ENCODE data around the gene STARD4. TPM values are rescaled to one million over a fixed set of nuclear protein-coding genes. Genes with fewer than 3 reads are reported as not detected.
A peak's percentile ranks its signal among the peaks of the same experiment; 100 is the strongest.

Gene STARD4
- total RNA-seq, 1 experiment from 2014 or later: 44.5 TPM

GRCh38 chr5:111472096-111472495, 40.2 kb downstream of the STARD4 start:
- DNase-seq (ENCODE audit: low read depth): no peak

DNA sequence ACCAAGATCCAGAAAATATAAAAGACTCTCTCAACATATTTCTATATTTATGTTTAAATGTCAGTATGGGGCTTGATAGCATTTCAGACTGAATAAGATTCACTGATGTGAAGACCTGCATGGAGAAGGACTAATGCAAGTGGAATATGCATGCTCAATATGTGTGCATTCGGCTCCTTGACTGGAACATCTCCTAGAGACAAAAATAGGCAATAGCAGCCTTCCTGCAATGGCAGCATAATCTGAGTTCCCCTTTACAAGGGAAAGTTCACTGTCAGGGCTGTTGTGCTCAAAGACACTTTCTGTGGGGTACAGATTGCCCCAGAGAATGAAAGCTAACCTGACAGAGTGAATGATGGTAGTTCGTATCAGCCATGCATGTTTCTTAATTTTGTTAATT, 42.4 kb downstream of the STARD4 start:
- DNase-seq (ENCODE audit: low read depth): no peak

DNA sequence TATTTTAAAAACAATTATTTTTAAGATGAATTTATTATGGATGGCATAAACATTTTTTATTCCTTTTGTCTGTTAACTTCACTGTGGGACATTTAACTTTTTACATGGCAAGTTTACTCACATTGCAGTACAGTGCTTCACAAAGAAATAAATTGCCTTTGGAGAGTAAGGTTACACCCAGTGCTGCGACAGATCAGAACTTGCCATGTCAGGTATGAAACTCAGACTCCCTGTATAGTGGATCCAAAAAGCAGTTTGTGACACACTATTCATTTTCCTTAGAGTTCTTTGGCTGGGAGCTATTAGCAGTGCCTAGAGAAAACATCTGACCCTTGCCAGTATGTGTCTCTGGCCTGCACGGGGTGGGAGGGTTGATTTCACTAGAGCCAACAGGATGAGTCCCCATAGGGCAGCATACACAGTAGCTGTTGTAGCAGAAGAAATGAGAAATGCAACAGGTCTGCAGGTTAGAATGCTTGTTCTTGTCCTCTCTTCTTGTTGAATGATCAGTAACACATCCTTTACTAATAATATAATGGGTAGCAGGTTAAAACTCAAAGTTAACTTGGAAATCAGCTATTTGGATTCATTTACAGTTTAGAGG, 42.9 kb downstream of the STARD4 start:
- no peak for DNase-seq (ENCODE audit: low read depth)

DNA sequence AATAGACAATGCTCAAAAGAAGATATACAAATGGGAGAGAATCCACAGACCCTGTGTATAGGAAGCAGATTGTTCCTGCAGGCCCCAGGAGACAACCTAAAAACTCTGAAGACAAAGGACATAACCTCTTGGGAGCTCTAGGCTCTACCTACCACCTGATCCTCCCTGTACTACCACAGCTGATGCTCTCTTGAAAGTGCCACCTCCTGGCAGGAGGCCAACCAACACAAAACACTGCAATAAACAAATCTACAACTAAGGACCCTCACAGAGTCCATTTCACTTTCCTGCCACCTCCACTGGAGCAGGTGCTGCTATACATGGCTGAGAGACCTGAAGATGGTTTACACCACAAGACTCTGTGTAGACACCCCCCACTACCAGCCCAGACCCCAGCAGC, 49.0 kb downstream of the STARD4 start:
- DNase-seq (ENCODE audit: low read depth): no peak

DNA sequence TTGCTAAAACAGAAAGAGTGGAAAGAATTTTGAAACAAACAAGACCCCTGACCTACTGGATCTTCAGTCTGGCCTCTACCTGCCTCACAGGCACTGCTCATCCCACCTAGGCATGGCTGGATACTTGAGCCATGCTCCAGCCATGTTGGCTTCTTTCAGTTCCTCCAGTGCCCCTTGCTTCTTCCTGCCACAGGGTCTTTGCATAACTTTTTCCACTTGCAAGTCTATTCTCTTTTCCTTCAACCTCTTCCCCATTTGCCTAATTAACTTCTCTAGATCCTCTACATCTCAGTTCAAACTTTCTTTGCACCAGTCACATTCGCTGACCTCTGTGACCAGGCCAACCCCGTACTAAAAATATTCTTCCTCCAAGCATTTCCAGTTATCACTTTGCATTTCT, 50.4 kb downstream of the STARD4 start:
- DNase-seq (ENCODE audit: low read depth): no peak

DNA sequence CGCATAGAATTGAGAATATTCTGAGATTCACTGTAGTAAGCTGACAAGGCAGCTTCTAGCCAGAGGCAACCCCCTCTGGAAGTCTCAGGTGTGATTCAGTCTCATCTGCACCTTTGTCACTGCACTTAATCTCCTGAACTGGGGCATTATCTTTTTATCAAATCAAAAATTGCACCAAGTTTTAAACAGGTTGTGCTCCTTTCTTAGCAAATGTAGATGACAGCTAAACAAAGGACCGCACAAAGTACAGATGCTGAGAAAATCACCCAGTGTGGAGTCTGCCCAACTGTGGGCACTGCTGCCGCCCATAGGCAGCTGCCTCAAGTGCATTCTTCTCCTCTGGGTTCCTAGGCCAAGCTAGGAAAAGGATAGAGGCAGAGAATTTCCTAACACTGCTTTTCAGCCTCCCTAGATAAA, 51.1 kb downstream of the STARD4 start:
- peak; percentile 32 for DNase-seq (ENCODE audit: low read depth)

DNA sequence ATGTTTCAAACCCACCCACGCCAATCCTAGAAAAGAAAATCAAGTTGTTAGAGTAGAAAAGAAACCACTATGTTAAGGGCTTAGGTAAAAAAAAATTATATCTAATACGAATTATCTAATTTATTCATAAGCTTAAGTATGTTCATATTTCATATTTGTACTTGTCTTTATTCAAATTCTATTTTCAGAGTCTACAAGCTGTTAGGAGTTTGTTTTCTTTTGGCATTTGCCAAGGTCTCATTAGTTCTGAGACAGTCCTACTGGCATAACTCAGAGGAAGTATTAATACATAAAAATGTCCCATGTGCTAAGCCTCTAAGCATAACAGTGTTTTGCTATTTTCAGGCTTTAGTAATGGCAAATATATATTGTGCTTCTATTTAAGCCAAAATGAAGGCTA, 57.6 kb downstream of the STARD4 start:
- DNase-seq (ENCODE audit: low read depth): no peak

GRCh38 chr5:111454198-111454622, 58.1 kb downstream of the STARD4 start:
- peak; percentile 8 for DNase-seq (ENCODE audit: low read depth)

DNA sequence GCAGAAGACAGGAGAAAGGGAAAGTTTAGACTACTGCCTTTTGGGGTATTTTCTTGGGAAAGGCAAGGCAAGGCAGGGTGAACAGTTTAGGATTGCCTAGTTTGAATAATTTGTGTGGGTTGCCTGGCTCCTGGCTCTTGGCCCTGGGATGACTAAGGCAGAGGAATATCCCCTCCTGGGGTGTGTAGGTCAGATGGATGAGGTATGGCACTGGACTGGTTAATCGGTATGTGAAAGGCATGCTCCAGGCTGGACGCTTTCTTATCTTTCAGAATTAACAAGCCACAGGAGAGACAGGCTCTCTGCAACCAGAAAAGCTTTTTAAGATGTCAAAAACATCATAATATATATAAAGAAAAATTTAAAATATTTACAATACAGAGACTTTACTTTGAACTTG, 58.6 kb downstream of the STARD4 start:
- peak; percentile 86 for DNase-seq (ENCODE audit: low read depth)

DNA sequence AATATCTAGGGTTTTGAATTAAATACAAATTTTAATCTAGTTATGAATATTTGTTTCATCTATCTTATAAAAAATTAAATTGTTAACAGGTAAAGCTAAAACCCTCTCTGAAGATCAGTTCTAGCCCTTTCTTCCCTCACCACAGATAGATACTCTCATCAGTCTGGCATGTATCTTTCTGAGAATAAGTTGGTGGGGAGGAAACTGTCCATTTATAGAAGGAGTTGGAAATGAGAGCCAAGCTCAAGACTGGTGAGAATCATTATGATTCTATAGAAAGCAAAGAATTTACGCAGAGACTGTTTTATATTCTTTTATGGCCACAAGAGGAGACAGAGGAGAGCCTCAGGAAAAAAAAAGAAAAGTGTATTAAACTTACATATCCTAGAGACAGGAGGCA, 59.0 kb downstream of the STARD4 start:
- DNase-seq (ENCODE audit: low read depth): peak; percentile 21

DNA sequence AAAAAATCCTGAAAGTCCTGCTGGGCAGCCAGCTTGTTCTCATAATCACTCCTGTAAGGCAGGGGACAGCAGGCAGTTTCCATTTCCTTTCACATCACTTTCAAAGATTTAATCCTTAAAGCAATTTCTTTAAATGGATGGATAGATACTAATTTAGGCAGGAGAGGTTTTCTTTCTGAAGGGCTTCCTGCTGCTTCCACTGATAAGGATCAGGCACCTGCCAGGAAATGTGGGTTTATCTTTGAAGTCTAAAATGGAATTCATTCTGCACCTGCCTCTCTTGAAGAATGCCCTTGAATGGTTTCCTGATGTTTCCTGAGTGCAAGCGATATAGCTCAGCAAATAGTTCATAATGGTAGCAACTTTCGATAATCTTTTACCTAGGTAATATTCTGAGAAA, 64.5 kb downstream of the STARD4 start:
- no peak for DNase-seq (ENCODE audit: low read depth)

DNA sequence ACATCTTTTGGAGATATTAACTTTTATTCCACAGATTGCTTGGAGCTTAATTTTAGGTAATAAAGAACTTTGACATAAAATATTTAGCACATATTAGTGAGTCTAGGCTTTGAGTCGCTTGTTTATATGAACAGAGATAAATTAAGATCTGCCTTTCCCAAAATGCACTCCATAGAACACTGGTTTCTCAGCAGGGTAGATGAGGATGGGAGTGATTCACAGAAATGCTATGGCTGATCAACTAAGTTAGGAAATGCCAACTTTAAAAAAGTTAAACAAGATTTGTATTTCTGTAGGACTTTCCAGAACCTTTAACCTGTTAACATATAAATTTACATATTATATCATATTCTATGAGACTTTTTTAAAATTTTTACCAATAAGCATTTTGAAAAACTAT, 65.2 kb downstream of the STARD4 start:
- no peak for DNase-seq (ENCODE audit: low read depth)

Other genes starting within 250 kb of the STARD4 start
- 171 and 173 TPM in 2 replicates for gene NREP, start 244.7 kb upstream of the STARD4 start, total RNA-seq (2014; rRNA removed; shearing (Covaris generic))